B cell (primary cell): ENCODE data around the gene NDUFS7. TPM values are rescaled to one million over a fixed set of nuclear protein-coding genes. Genes with fewer than 3 reads are reported as not detected.

Experiments used
- ATAC-seq: fragments of 200-7000 bp; cut with Tn5 transposase; one replicate; pipeline ENCODE4 v1.10.0; 2021; ENCODE audit warnings: low read depth, mild to moderate bottlenecking, moderate number of reproducible peaks, moderate library complexity
- CTCF ChIA-PET: fragments of 350-600 bp; sonication (Branson Sonifier 250); formaldehyde crosslinking; loops from one replicate; lab custom pipeline; 2021; ENCODE audit warnings: antibody characterized with exemption, inconsistent platforms; lab: Charles Lee
- POLR2A ChIA-PET: fragments of 350-600 bp; sonication (Branson Sonifier 250); formaldehyde crosslinking; loops from one replicate; lab custom pipeline; 2021; ENCODE audit warnings: antibody characterized with exemption; lab: Charles Lee
- DNase-seq: peaks from one replicate; pipeline ENCODE4 v3.0.0; 2013
- H2AFZ ChIP-seq: 2 replicates; pipeline ENCODE4 v1.6.1; 2012; ENCODE audit warnings: mild to moderate bottlenecking, low read depth, low read length; ENCODE audit not compliant: insufficient read depth, poor library complexity, severe bottlenecking
- H3K27ac ChIP-seq, 2 donors: 1 replicate in 1 of 2; 2 replicates in 1 of 2; pipeline ENCODE4 v1.5.1; 2012 to 2013; ENCODE audit warnings: low read length in 2 of 2, mild to moderate bottlenecking in 2 of 2, moderate library complexity in 1 of 2
- H3K27me3 ChIP-seq, 4 experiments: fragments of 200-600 bp in 1 of 4; sonication (generic) in 1 of 4; replicated peaks in 1 of 4; 1 replicate in 2 of 4; 2 replicates in 2 of 4; pipeline versions ENCODE4 v1.6.1 to v1.7.0; 2013 to 2016; ENCODE audit warnings: low read length in 3 of 4, mild to moderate bottlenecking in 2 of 4, mixed read lengths in 1 of 4, moderate library complexity in 1 of 4; ENCODE audit not compliant: insufficient read depth in 4 of 4, control insufficient read depth in 3 of 4; ENCODE audit errors: control extremely low read depth in 1 of 4
- H3K36me3 ChIP-seq, 2 experiments: replicated peaks in 1 of 2; 1 replicate in 1 of 2; 2 replicates in 1 of 2; pipeline versions ENCODE4 v1.6.1 to v1.7.1; 2013; ENCODE audit warnings: low read length in 1 of 2; ENCODE audit not compliant: insufficient read depth in 2 of 2, control insufficient read depth in 1 of 2; ENCODE audit errors: control extremely low read depth in 1 of 2, extremely low read depth in 1 of 2
- H3K4me1 ChIP-seq, 2 donors: fragments of 200-600 bp in 1 of 2; sonication (generic) in 1 of 2; 1 replicate in 1 of 2; 2 replicates in 1 of 2; pipeline versions ENCODE4 v1.5.1 to v1.6.1; 2013 to 2017; ENCODE audit warnings: low read length in 2 of 2; ENCODE audit not compliant: control insufficient read depth in 2 of 2, insufficient read depth in 2 of 2
- H3K4me2 ChIP-seq: replicated peaks from 2 replicates; pipeline ENCODE3; 2012; ENCODE audit warnings: mild to moderate bottlenecking, low read depth, low read length; ENCODE audit not compliant: poor library complexity, severe bottlenecking
- H3K4me3 ChIP-seq, 5 experiments: fragments of 200-600 bp in 1 of 5; sonication (generic) in 1 of 5; 1 replicate in 3 of 5; 2 replicates in 2 of 5; pipeline versions ENCODE4 v1.5.1 to v1.7.0; 2011 to 2016; ENCODE audit warnings: low read length in 4 of 5, mild to moderate bottlenecking in 4 of 5, low read depth in 2 of 5, control low read depth in 1 of 5, moderate library complexity in 1 of 5; ENCODE audit not compliant: insufficient read depth in 1 of 5; ENCODE audit errors: control extremely low read depth in 1 of 5, extremely low read depth in 1 of 5
- H3K79me2 ChIP-seq: fragments of 200-600 bp; sonication (generic); one replicate; pipeline ENCODE4 v1.6.0; 2016; ENCODE audit warnings: low read length; ENCODE audit not compliant: control insufficient read depth, insufficient read depth
- H3K9ac ChIP-seq: fragments of 200-600 bp; sonication (generic); 2 replicates; pipeline ENCODE4 v1.6.1; 2017; ENCODE audit warnings: mild to moderate bottlenecking, low read length, moderate library complexity
- H3K9me3 ChIP-seq, 3 donors: one replicate each; pipeline versions ENCODE4 v1.6.1 to v1.7.1; 2013; ENCODE audit warnings: low read length in 2 of 3; ENCODE audit not compliant: control insufficient read depth in 2 of 3, insufficient read depth in 1 of 3; ENCODE audit errors: control extremely low read depth in 1 of 3
- H4K20me1 ChIP-seq: 2 replicates; pipeline ENCODE4 v1.6.0; 2012; ENCODE audit warnings: mild to moderate bottlenecking, low read length; ENCODE audit not compliant: insufficient read depth, control insufficient read depth, poor library complexity, severe bottlenecking
- H3K27ac Mint-ChIP-seq: one replicate; pipeline ENCODE4 v1.8.0; 2021; ENCODE audit warnings: mixed read lengths
- H3K27me3 Mint-ChIP-seq: one replicate; pipeline ENCODE4 v1.8.0; 2021; ENCODE audit warnings: mixed read lengths
- H3K4me1 Mint-ChIP-seq: one replicate; pipeline ENCODE4 v1.8.0; 2021; ENCODE audit warnings: mixed read lengths
- H3K4me3 Mint-ChIP-seq: one replicate; pipeline ENCODE4 v1.8.0; 2021; ENCODE audit warnings: mixed read lengths
- H3K9me3 Mint-ChIP-seq: one replicate; pipeline ENCODE4 v1.8.0; 2022; ENCODE audit warnings: mixed read lengths; ENCODE audit not compliant: insufficient read depth
- EZH2 ChIP-seq: IDR thresholded peaks from 2 replicates; pipeline ENCODE4 v1.6.1; 2012; ENCODE audit warnings: borderline replicate concordance, low read depth, mild to moderate bottlenecking, moderate library complexity, low read length; ENCODE audit not compliant: insufficient read depth, poor library complexity, severe bottlenecking
- WGBS: methylation state at CpG from one replicate; pipeline ENCODE4 v1.1.5; 2013; ENCODE audit warnings: missing lambda C conversion rate; ENCODE audit not compliant: insufficient coverage; 5-methylcytosine and 5-hydroxymethylcytosine counted together
- intact Hi-C: fragments of 100-400 bp; cut with micrococcal nuclease; formaldehyde crosslinking; loops from one replicate; pipeline ENCODE4 v1.10.0; 2022
- polyA plus RNA-seq: library from polyadenylated mRNA; depleted of rRNA; stranded (reverse); fragments of >200 nt; gene quantifications from 2 replicates; pipeline ENCODE4 v1.2.3, GENCODE V29; 2012
- total RNA-seq, 2 donors: library from RNA; stranded (reverse); fragments of 120-200 nt in 1 of 2; gene quantifications; 1 replicate in 1 of 2; 2 replicates in 1 of 2; pipeline versions ENCODE4 v1.2.3 to v1.2.4, GENCODE V29; 2013 to 2022
- TF ChIP-seq, protein P1 (sequence below): fragments of 200-600 bp; IDR thresholded peaks from one replicate; pipeline ENCODE4 v1.8.0; 2022; ENCODE audit warnings: antibody characterized with exemption, mild to moderate bottlenecking

NDUFS7 gene
- total and polyA plus RNA-seq, 2 donors (not counting 1 experiment from before 2014, with no cell fraction given): 58.8 to 141 TPM

- peak within 1 kb of the TSS; percentile 99 for H3K27ac Mint-ChIP-seq
- peak within 1 kb of the TSS; percentile 45 to 100 (median 97) for H3K4me3 ChIP-seq
- H3K4me3 Mint-ChIP-seq: peak within 1 kb of the TSS; percentile 99
- CTCF ChIA-PET: interaction anchor here (0.7 to 1.4 kb wide), 6 partner anchors 20 to 122 kb away, joined by 3 to 4 read pairs (median 3); no protein-coding TSS in a partner anchor
- H4K20me1 ChIP-seq: peaks cover 64% of the 10 kb centered on the region
- intact Hi-C loops: loop anchor here (1.0 kb wide), 1 partner anchor 31 kb away; the partner anchor contains the start of gene DAZAP1
- no peak for TF ChIP-seq EZH2
- TF ChIP-seq, protein P1, sequence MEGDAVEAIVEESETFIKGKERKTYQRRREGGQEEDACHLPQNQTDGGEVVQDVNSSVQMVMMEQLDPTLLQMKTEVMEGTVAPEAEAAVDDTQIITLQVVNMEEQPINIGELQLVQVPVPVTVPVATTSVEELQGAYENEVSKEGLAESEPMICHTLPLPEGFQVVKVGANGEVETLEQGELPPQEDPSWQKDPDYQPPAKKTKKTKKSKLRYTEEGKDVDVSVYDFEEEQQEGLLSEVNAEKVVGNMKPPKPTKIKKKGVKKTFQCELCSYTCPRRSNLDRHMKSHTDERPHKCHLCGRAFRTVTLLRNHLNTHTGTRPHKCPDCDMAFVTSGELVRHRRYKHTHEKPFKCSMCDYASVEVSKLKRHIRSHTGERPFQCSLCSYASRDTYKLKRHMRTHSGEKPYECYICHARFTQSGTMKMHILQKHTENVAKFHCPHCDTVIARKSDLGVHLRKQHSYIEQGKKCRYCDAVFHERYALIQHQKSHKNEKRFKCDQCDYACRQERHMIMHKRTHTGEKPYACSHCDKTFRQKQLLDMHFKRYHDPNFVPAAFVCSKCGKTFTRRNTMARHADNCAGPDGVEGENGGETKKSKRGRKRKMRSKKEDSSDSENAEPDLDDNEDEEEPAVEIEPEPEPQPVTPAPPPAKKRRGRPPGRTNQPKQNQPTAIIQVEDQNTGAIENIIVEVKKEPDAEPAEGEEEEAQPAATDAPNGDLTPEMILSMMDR: peak; percentile 95
- H3K9me3 Mint-ChIP-seq: no peaks in the 10 kb centered on the region
- ATAC-seq: peak; percentile 94
- H3K27ac ChIP-seq: peak within 1 kb of the TSS; percentile 94 to 95
- H3K27me3 ChIP-seq: no peaks in the 10 kb centered on the region
- peak; percentile 98 for DNase-seq
- peaks cover 7 to 16% of the 10 kb centered on the region in 2 donors for H3K4me1 ChIP-seq
- no peaks in the 10 kb centered on the region for H3K27me3 Mint-ChIP-seq
- peak within 1 kb of the TSS; percentile 91 for H3K4me2 ChIP-seq
- no peaks in the 10 kb centered on the region for H3K9me3 ChIP-seq
- peaks cover 0 to 44% of the 10 kb centered on the region in 2 experiments for H3K36me3 ChIP-seq
- WGBS: 2% methylated on average over 100 of the region's 100 CpGs
- H3K79me2 ChIP-seq: peaks cover 27% of the 10 kb centered on the region
- peak within 1 kb of the TSS; percentile 82 for H2AFZ ChIP-seq
- H3K9ac ChIP-seq: peak within 1 kb of the TSS; percentile 99
- H3K4me1 Mint-ChIP-seq: peaks cover 18% of the 10 kb centered on the region
- POLR2A ChIA-PET: interaction anchor here (0.7 to 0.9 kb wide), 2 partner anchors 28 to 327 kb away, joined by 3 read pairs; no protein-coding TSS in a partner anchor
Observed at GRCh38 chr19:1438035-1438932, 54.6 kb downstream of the NDUFS7 start, which contains the start of gene RPS15. Gene RPS15, plus strand, starts transcription at chr19:1438396. Its CDS starts 30 bp downstream, at chr19:1438426.
